Gastroesophageal sphincter (tissue), 3 donors: ENCODE measurements around the gene MN1.

Source experiments
- POLR2AphosphoS5 ChIP-seq: sonication (generic); formaldehyde crosslinking; IDR thresholded peaks from one replicate; pipeline ENCODE4 v1.6.1; 2017; ENCODE audit warnings: antibody characterized with exemption
- TF ChIP-seq, protein P1 (sequence below), 4 experiments: fragments of 200-600 bp in 2 of 4; fragments of 450-650 bp in 2 of 4; sonication (generic) in 1 of 4; IDR thresholded peaks; one replicate each; pipeline ENCODE4 v1.5.1; 2017 to 2019; ENCODE audit warnings: antibody characterized with exemption in 4 of 4, mild to moderate bottlenecking in 2 of 4, moderate library complexity in 2 of 4

DNA sequence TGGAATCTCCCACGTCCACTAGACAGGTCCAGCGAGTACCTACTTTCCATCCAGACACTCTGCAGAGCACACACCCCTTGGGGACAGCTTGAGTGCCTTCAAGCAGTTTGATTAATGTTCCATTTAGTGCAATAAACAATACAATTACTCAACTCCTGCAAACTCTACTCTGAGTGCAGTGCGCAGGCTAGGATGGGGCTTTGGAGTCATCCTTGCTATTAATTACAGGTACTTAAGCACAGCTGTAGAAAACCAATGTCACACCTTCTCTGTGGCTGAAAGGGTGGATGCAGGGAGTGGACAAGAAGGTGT, 82.6 kb downstream of the MN1 start:
- TF ChIP-seq, protein P1, sequence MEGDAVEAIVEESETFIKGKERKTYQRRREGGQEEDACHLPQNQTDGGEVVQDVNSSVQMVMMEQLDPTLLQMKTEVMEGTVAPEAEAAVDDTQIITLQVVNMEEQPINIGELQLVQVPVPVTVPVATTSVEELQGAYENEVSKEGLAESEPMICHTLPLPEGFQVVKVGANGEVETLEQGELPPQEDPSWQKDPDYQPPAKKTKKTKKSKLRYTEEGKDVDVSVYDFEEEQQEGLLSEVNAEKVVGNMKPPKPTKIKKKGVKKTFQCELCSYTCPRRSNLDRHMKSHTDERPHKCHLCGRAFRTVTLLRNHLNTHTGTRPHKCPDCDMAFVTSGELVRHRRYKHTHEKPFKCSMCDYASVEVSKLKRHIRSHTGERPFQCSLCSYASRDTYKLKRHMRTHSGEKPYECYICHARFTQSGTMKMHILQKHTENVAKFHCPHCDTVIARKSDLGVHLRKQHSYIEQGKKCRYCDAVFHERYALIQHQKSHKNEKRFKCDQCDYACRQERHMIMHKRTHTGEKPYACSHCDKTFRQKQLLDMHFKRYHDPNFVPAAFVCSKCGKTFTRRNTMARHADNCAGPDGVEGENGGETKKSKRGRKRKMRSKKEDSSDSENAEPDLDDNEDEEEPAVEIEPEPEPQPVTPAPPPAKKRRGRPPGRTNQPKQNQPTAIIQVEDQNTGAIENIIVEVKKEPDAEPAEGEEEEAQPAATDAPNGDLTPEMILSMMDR (IDR thresholded peaks at IDR 0.05): no peak
- TF ChIP-seq POLR2AphosphoS5: no peak
